Liver (tissue), 9 donors: ENCODE data around the gene REXO1. TPM values are rescaled to one million over a fixed set of nuclear protein-coding genes. Genes with fewer than 3 reads are reported as not detected.

Experiments
- DNase-seq: peaks from one replicate; pipeline ENCODE4 v3.0.0-alpha.2; 2017; ENCODE audit warnings: low spot score
- H3K27ac ChIP-seq, 2 donors: one replicate each; pipeline ENCODE4 v1.7.0; 2013; ENCODE audit warnings: inconsistent platforms in 2 of 2, low read length in 2 of 2, control low read depth in 1 of 2, low read depth in 1 of 2, mild to moderate bottlenecking in 1 of 2
- H3K27me3 ChIP-seq, 4 donors: one replicate each; pipeline versions ENCODE4 v1.6.1 to v1.7.0; 2013; ENCODE audit warnings: low read length in 3 of 4, inconsistent platforms in 1 of 4, mild to moderate bottlenecking in 1 of 4, moderate library complexity in 1 of 4; ENCODE audit not compliant: control insufficient read depth in 4 of 4, insufficient read depth in 4 of 4
- H3K36me3 ChIP-seq, 4 donors: one replicate each; pipeline versions ENCODE4 v1.6.1 to v1.7.0; 2013; ENCODE audit warnings: low read length in 3 of 4, mild to moderate bottlenecking in 3 of 4, low read depth in 1 of 4, moderate library complexity in 1 of 4; ENCODE audit not compliant: control insufficient read depth in 4 of 4, insufficient read depth in 3 of 4
- H3K4me1 ChIP-seq, 4 donors: one replicate each; pipeline versions ENCODE4 v1.6.1 to v1.7.0; 2013; ENCODE audit warnings: low read length in 3 of 4, mild to moderate bottlenecking in 3 of 4, moderate library complexity in 1 of 4; ENCODE audit not compliant: control insufficient read depth in 4 of 4, insufficient read depth in 4 of 4
- H3K4me3 ChIP-seq, 3 donors: one replicate each; pipeline versions ENCODE4 v1.6.1 to v1.7.0; 2013; ENCODE audit warnings: low read length in 3 of 3, control low read depth in 1 of 3, low read depth in 1 of 3, mild to moderate bottlenecking in 1 of 3
- H3K9ac ChIP-seq, 2 donors: one replicate each; pipeline ENCODE4 v1.7.0; 2013; ENCODE audit warnings: low read length in 2 of 2, mild to moderate bottlenecking in 2 of 2, moderate library complexity in 2 of 2, control low read depth in 1 of 2, low read depth in 1 of 2
- H3K9me3 ChIP-seq, 4 donors: one replicate each; pipeline versions ENCODE4 v1.6.1 to v1.7.0; 2013; ENCODE audit warnings: low read length in 3 of 4; ENCODE audit not compliant: control insufficient read depth in 4 of 4
- EGR1 ChIP-seq, 2 donors: IDR thresholded peaks; 2 replicates each; pipeline ENCODE4 v1.6.1; 2016 to 2018; ENCODE audit warnings: antibody characterized with exemption in 2 of 2, low read depth in 2 of 2
- FOXA1 ChIP-seq: IDR thresholded peaks from 2 replicates; pipeline ENCODE4 v1.6.1; 2016; ENCODE audit warnings: antibody characterized with exemption
- GABPA ChIP-seq, 2 donors: IDR thresholded peaks in 1 of 2; conservative IDR thresholded peaks in 1 of 2; 2 replicates each; pipeline ENCODE4 v1.6.1; 2016; ENCODE audit warnings: antibody characterized with exemption in 2 of 2, mild to moderate bottlenecking in 1 of 2, moderate library complexity in 1 of 2
- HNF4A ChIP-seq, 2 donors: conservative IDR thresholded peaks; 2 replicates each; pipeline ENCODE4 v1.6.1; 2016; ENCODE audit warnings: antibody characterized with exemption in 2 of 2, mild to moderate bottlenecking in 2 of 2
- JUND ChIP-seq, 2 donors: IDR thresholded peaks; 2 replicates each; pipeline ENCODE4 v1.6.1; 2016; ENCODE audit warnings: antibody characterized with exemption in 2 of 2
- NR2F2 ChIP-seq: IDR thresholded peaks from 2 replicates; pipeline ENCODE4 v1.6.1; 2016; ENCODE audit warnings: antibody characterized with exemption
- SP1 ChIP-seq: IDR thresholded peaks from 2 replicates; pipeline ENCODE4 v1.6.1; 2018; ENCODE audit warnings: antibody characterized with exemption, mild to moderate bottlenecking
- YY1 ChIP-seq: IDR thresholded peaks from 2 replicates; pipeline ENCODE4 v1.6.1; 2016; ENCODE audit warnings: antibody characterized with exemption, mild to moderate bottlenecking
- WGBS: extraction: QIAGEN DNeasy Blood & Tissue Kit; methylation state at CpG from one replicate; pipeline ENCODE4 v1.1.7; 2013; 5-methylcytosine and 5-hydroxymethylcytosine counted together
- polyA plus RNA-seq, 2 donors: library from polyadenylated mRNA; stranded (reverse) in 1 of 2; unstranded in 1 of 2; fragments of 200-250 nt in 1 of 2; fragments of >200 nt in 1 of 2; fragmentation: Nextera tagmentation in 1 of 2; extraction: Ambion mirVana in 1 of 2; gene quantifications; one replicate each; pipeline versions ENCODE4 v1.2.1 to v1.2.3, GENCODE V29; 2013 to 2015
- total RNA-seq, 2 donors: library from RNA; depleted of rRNA; stranded (reverse); fragments of >200 nt; gene quantifications; one replicate each; pipeline ENCODE4 v1.2.3, GENCODE V29; 2014
- TF ChIP-seq, protein P1 (sequence below): fragments of 150-350 bp; IDR thresholded peaks from 2 replicates; pipeline ENCODE4 v1.5.1; 2017; ENCODE audit warnings: improper control_type of control experiment, low read depth, low read length; ENCODE audit not compliant: missing input control
- TF ChIP-seq, protein P2 (sequence below): IDR thresholded peaks from 2 replicates; pipeline ENCODE4 v1.6.1; 2016; ENCODE audit warnings: antibody characterized with exemption, mild to moderate bottlenecking
- TF ChIP-seq, protein P3 (sequence below): IDR thresholded peaks from 2 replicates; pipeline ENCODE4 v1.6.1; 2016; ENCODE audit warnings: antibody characterized with exemption
- TF ChIP-seq, protein P4 (sequence below): IDR thresholded peaks from 2 replicates; pipeline ENCODE4 v1.6.1; 2016; ENCODE audit warnings: antibody characterized with exemption
- TF ChIP-seq, protein P5 (sequence below): IDR thresholded peaks from 2 replicates; pipeline ENCODE4 v1.6.1; 2016; ENCODE audit warnings: antibody characterized with exemption
- donor health status: healthy.
- donor health status: healthy.
- donor health status: healthy.
- donor health status: healthy.
- donor health status: healthy.

Gene REXO1
- total and polyA plus RNA-seq, 4 donors, result 2.0 to 11.5 (median 9.2) TPM

DNA sequence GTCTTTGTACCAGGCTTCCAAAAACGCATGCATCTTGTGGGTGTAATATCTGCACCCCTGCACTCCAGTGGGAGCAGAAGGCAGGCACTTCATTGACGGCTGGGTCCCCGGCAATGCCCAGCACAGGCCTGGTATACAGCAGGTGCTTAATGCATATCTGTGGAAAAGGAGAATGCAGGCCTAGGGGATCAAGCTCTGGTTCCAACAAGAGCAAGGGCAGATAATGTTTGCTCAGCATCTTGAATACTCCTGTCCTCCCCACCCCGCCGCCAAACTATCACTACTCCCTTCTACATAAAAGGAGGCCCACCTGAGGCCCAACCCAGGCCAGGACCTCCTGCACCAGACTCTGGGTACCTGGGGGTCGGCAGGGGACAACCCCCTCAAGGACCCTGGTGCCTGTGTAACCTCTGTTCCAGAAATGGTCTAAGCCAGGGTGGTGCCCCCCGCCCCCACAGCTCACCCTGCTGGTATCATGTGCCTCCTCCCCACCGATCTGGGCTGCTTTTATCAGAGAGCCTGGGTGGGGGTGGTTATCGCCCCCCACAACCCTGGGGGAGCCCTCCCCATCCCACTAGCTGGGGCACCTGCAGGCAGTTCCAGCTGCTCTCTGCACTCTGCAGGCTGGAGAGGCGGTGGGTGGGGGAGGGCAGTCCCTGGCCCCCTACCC is 10.3 kb upstream of the REXO1 start:
- peak; percentile 62 for DNase-seq
- 74% methylated on average over 10 of the region's 10 CpGs for WGBS
- Histone ChIP-seq H3K4me1 (peaks cover 43 to 74% (median 56%) of the 10 kb centered on the region in 4 donors), H3K9me3 (no peaks in the 10 kb centered on the region), H3K27ac (peak overlapping the region; percentile 89 to 92), H3K27me3 (no peaks in the 10 kb centered on the region), H3K9ac (no peak overlapping the region), H3K4me3 (no peak overlapping the region), H3K36me3 (peaks cover 0 to 2% (median 0%) of the 10 kb centered on the region in 4 donors)
- TF ChIP-seq, protein P1, sequence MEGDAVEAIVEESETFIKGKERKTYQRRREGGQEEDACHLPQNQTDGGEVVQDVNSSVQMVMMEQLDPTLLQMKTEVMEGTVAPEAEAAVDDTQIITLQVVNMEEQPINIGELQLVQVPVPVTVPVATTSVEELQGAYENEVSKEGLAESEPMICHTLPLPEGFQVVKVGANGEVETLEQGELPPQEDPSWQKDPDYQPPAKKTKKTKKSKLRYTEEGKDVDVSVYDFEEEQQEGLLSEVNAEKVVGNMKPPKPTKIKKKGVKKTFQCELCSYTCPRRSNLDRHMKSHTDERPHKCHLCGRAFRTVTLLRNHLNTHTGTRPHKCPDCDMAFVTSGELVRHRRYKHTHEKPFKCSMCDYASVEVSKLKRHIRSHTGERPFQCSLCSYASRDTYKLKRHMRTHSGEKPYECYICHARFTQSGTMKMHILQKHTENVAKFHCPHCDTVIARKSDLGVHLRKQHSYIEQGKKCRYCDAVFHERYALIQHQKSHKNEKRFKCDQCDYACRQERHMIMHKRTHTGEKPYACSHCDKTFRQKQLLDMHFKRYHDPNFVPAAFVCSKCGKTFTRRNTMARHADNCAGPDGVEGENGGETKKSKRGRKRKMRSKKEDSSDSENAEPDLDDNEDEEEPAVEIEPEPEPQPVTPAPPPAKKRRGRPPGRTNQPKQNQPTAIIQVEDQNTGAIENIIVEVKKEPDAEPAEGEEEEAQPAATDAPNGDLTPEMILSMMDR, result no peak
- TF ChIP-seq, protein P2, sequence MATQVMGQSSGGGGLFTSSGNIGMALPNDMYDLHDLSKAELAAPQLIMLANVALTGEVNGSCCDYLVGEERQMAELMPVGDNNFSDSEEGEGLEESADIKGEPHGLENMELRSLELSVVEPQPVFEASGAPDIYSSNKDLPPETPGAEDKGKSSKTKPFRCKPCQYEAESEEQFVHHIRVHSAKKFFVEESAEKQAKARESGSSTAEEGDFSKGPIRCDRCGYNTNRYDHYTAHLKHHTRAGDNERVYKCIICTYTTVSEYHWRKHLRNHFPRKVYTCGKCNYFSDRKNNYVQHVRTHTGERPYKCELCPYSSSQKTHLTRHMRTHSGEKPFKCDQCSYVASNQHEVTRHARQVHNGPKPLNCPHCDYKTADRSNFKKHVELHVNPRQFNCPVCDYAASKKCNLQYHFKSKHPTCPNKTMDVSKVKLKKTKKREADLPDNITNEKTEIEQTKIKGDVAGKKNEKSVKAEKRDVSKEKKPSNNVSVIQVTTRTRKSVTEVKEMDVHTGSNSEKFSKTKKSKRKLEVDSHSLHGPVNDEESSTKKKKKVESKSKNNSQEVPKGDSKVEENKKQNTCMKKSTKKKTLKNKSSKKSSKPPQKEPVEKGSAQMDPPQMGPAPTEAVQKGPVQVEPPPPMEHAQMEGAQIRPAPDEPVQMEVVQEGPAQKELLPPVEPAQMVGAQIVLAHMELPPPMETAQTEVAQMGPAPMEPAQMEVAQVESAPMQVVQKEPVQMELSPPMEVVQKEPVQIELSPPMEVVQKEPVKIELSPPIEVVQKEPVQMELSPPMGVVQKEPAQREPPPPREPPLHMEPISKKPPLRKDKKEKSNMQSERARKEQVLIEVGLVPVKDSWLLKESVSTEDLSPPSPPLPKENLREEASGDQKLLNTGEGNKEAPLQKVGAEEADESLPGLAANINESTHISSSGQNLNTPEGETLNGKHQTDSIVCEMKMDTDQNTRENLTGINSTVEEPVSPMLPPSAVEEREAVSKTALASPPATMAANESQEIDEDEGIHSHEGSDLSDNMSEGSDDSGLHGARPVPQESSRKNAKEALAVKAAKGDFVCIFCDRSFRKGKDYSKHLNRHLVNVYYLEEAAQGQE, result no peak
- no peak for TF ChIP-seq HNF4A (conservative IDR thresholded peaks at IDR 0.05)
- TF ChIP-seq, protein P3, sequence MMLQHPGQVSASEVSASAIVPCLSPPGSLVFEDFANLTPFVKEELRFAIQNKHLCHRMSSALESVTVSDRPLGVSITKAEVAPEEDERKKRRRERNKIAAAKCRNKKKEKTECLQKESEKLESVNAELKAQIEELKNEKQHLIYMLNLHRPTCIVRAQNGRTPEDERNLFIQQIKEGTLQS, result no peak
- no peak for TF ChIP-seq SP1
- no peak for TF ChIP-seq EGR1 (IDR thresholded peaks at IDR 0.05; ENCODE audit: low read depth in 2 of 2)
- TF ChIP-seq NR2F2, result no peak
- no peak for TF ChIP-seq FOXA1

DNA sequence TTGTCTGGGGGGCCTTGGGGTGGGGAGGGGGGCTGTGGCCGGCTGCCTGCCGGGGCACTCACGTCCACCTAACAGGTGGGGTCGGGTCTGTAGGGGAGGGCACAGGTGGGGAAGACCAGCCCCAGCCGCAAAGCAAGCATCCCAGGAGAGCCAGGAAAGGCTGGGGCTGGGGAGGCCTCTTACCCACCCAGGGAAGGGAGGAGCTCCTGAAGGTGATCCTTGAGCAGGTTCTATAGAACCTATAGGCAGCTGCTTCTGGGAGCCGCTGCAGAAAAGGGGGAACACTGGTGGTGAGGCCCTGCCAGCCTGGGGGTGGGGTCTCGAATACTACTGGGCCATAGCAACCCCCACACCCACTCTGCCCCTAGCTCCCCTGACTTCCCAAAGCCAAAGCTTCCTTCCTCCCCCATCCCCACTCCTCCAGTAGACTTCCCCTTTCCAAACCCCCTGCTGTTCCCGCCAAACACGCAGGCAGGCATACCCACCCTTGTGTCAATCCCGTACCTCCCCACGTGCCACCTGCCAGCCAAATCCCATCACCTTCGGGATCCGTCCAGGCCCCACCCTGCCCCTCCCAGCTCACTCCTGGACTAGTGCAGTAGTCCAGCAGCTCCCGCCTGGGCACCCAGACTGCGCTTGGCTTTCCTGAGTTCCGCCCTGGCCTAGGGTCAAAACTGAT is 9.5 kb upstream of the REXO1 start:
- no peak for DNase-seq
- TF ChIP-seq YY1, result no peak
- TF ChIP-seq HNF4A (conservative IDR thresholded peaks at IDR 0.05), result no peak
- TF ChIP-seq, protein P2, result no peak
- TF ChIP-seq, protein P3, result no peak
- TF ChIP-seq, protein P4, sequence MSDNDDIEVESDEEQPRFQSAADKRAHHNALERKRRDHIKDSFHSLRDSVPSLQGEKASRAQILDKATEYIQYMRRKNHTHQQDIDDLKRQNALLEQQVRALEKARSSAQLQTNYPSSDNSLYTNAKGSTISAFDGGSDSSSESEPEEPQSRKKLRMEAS, result no peak
- no peak for TF ChIP-seq JUND (IDR thresholded peaks at IDR 0.05)
- TF ChIP-seq, protein P5, sequence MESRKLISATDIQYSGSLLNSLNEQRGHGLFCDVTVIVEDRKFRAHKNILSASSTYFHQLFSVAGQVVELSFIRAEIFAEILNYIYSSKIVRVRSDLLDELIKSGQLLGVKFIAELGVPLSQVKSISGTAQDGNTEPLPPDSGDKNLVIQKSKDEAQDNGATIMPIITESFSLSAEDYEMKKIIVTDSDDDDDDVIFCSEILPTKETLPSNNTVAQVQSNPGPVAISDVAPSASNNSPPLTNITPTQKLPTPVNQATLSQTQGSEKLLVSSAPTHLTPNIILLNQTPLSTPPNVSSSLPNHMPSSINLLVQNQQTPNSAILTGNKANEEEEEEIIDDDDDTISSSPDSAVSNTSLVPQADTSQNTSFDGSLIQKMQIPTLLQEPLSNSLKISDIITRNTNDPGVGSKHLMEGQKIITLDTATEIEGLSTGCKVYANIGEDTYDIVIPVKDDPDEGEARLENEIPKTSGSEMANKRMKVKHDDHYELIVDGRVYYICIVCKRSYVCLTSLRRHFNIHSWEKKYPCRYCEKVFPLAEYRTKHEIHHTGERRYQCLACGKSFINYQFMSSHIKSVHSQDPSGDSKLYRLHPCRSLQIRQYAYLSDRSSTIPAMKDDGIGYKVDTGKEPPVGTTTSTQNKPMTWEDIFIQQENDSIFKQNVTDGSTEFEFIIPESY, result no peak
- no peak for TF ChIP-seq SP1
- no peak for TF ChIP-seq NR2F2
- TF ChIP-seq GABPA (IDR thresholded peaks at IDR 0.05 in 1 of 2, conservative IDR thresholded peaks at IDR 0.05 in 1 of 2), result no peak
- Histone ChIP-seq H3K36me3 (peaks cover 0 to 2% (median 0%) of the 10 kb centered on the region in 4 donors), H3K4me1 (peaks cover 46 to 81% (median 60%) of the 10 kb centered on the region in 4 donors), H3K27ac (peak overlapping the region; percentile 89 to 92), H3K9me3 (no peaks in the 10 kb centered on the region), H3K4me3 (peak overlapping the region in 1 of 3 donors; percentile 34), H3K9ac (peak overlapping the region; percentile 5 to 18), H3K27me3 (no peaks in the 10 kb centered on the region)
- WGBS, result 44% methylated on average over 16 of the region's 16 CpGs
